SKM-1 treated with dmso at 0.1 percent for 144 hours (cell line): ENCODE results near the gene MYO3B.
"Not testable (repeated sequence)": the region's sequence is repeated elsewhere in the genome, so short reads cannot be mapped to it uniquely, and the experiment has no call there.

Source experiments
- DNase-seq: peaks from one replicate; lab custom pipeline; 2025; ENCODE audit not compliant: unreplicated experiment; lab: John Stamatoyannopoulos, UW

Gene MYO3B

DNA sequence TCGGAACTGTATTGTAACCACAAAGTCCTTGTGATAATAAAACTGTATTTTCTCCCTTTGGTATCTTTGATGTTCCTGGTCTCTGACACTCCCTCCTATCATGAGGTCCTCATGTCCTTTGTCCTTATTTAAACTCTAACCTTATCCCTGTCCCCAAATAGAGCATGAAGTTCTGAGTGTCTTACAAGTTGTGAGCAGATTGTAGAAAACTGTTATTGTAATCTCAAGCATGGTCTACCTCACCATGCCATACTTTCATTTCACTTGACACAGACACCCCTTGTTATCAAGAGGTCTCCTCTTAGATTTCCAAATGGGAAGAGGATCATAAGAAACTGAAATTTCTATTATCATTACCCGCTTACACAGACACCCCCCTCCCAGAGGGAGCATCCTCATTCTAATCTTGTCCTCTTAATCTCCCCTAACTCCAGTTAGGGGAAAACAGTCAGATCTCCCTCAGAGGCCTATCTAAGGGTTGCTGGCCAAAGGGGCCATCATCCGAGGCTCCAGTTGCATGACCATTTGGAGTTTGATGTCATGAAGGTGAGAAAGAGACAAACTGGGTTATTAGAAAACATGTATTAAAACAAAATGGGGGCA lies 29.0 kb downstream of the MYO3B start:
- DNase-seq = no peak

DNA sequence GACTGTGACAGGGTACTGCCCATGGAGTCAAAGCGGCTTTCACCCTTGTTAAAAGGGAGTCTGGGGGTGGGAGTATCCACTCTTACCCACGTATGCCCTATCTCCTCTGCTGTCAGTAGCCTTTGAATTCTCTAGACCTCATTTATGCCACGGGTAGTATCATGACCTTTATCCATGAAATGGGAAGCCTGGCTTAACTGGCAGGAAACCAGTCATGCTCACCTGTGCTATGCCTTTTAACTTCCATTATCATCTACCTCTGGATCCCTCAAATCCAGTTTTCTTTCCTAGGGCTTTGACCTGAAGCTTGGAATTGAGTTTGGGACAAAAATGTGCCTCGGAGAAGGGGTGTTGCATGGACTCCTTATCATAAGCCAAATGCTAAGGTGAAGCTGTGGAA lies 30.0 kb downstream of the MYO3B start:
- DNase-seq = no peak

DNA sequence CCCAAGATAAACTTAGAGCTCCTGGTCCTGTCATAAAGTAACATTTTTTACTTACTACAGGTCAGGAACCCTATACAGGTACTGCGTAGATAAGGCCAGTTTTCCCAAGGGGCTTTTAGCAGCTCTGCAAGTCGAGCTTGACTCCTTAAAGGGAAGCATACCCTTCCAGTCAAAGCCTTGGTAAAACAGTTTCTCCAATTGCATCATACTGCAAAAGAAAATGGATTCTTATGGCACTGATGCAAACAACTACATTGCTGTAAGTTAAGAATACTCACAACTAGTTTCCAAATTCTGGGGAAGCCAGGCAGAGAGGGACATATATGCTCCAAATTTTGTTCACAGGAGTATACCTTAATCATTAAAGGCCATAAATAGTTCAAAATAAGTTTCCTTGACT lies 31.0 kb downstream of the MYO3B start:
- DNase-seq = no peak

DNA sequence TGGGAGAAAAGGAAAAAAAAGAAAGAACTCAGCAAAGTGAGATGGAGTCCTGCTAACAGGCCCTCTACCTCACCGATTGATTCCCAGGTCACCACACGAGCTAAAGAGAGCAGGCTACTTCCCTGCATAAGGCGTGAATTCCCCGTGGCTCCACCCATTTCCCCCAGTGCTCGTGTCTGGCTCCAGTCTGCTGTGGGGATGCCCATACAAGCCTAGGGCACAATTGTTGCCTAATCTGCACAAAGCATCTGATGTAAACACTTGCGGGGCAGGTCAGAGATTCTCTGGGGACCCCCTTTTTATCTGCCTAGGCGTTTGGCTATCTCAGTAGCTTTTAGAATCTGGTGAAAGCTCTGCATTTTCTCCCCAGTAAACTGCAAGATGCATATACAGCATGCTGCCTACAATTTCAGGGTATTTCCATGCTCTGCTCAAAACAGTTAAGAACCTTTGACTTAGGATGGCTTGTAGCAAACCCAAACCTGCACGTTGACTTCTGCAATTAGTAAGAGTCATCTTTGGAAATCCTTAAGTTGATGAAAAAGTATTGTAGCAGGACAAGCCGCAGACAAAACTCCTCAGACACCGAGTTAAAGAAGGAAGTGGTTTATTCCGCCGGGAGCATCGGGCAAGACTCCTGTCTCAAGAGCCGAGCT lies 34.8 kb downstream of the MYO3B start:
- no peak for DNase-seq

DNA sequence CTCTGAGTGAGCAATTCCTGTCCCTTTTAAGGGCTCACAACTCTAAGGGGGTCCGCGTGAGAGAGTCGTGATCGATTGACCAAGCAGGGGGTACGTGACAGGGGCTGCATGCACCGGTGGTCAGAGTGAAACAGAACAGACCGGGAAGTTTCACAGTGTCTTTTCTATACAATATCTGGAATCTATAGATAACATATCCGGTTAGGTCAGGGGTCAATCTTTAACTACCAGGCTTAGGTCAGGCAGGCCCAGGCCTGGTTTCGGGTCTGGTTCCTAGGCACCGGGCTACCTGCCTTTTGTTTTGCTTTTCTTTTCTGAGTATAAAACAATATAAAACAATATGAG lies 35.3 kb downstream of the MYO3B start:
- not testable (repeated sequence) for DNase-seq

DNA sequence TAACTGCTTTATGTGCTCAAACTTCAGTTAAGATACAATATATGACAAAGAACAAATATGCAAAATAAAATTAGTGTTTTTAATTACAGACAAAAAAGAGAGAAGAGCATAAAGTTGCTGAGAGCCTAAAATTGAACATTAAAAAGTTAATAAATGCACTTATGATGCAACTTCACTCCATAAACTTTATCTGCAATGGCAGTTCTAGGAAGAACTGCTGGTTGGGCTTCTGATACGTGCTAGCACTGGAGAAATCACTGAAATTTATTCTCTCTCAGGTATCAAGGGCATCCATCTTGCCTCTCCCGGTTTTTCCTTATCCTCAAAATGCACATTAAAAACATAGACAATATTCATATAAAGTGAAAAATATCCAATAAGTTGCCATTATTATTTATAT lies 35.7 kb downstream of the MYO3B start:
- DNase-seq = no peak

DNA sequence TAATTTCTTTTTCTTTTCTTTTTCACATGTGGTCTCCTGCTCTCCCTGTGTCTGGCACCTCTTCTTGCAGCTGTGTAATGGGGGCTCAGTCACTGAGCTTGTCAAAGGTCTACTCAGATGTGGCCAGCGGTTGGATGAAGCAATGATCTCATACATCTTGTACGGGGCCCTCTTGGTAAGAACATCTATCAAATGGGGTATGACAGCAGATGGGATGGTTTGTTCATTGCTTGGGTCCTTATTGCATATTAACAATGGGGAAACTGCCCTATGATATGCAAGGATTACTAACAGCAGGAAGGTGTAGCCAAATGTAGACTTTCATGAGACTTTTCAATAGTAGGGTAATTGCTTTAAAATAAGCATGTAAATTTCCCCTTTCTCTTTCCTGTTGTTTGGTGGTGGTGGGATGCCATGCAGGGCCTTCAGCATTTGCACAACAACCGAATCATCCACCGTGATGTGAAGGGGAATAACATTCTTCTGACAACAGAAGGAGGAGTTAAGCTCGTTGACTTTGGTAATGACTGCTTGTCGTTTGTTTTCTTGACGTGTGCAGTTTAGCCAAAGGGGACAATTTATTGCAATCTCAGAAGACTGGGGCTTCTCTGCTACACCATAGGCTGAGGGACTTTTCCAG lies 36.5 kb downstream of the MYO3B start:
- no peak for DNase-seq

DNA sequence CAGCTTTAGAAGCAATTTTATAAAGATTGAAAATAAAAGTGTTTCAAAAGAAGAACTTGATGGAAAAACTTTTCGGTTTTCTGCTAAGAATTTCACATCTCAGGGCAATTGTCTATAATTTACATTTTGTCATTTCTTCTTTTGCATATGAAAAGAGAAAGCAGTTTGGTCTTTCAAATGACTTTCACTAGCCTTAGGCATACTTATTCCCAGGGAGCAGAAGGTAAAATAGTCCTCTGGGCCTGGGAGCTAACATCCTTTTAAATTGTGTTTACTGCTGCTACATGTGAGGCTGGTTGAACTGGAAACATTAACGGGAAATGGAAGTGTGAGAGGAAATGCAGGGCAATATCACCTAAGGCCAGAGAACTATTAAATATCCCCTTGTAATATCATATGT lies 37.1 kb downstream of the MYO3B start:
- DNase-seq = no peak

DNA sequence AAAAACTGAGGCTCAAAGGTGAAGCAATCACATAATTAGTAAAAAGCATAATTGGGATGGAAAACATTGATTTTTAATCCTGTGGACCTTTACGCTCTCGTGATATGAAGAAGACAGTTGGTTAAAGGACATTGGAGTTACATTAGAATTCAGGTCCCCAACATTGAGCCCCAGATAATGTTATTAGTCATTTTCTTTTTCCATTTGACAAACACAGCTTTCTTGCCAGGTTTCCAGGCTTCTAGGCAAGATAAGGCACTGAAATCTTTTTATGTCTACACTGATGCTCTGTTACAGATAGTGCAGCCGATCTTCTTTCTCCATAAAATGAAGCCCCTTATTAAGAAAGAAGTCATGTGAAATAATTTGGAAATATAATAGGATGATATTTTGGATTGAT lies 38.5 kb downstream of the MYO3B start:
- DNase-seq = no peak

DNA sequence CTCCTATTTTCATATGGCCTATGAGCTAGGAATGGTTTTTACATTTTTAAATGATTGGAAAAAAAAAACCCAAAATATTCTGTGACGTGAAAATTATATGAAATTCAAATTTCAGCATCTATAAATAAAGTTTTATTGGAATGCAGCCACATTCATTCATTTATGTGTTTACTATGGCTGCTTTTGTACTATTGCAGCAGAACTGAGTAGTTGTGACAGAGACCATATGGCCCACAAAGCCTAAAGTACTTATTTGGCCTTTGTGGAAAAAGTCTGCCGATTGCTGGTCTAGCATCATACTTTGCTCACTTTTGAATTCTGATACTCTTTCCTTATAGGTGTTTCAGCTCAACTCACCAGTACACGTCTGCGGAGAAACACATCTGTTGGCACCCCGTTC lies 39.0 kb downstream of the MYO3B start:
- no peak for DNase-seq

DNA sequence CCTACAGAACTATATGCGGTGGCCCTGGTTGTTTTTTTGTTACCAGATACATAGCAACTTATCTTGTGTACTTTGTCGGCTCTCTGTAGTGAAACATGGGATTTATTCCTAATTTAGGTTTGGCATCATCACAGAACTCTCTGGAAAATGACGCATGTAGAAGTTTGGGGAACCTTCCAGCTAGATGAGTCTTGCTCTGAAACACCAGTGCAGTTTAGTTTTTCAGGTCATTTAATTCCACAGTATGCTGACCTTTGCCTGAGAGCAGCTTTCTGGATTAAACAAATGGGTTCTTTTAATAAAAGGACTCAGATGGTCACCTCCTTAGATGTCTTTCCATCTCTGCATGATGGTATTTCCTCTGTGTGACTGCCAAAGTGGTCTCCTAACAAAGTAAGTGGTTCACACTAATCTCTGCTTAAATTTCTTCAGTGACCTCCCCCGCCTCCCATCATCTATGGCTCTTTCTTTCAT lies 39.9 kb downstream of the MYO3B start:
- no peak for DNase-seq

DNA sequence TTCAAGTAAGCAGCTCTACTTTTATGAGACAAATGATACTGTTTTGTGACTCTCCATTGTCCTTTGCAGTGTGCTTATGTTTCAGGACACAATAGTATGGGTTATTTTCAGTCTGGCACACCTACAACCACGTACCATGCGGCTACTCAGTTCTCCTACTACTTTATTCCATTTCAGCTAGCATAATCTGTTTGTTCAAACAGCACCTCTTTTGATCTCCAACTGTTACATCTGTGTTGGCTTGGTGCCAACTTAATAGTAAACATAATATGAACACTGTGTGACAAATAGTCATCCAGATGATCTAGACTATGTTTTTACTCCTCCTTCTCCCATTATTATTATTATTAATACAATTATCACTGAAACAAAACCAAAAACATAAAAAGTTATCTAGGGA lies 40.5 kb downstream of the MYO3B start:
- no peak for DNase-seq

DNA sequence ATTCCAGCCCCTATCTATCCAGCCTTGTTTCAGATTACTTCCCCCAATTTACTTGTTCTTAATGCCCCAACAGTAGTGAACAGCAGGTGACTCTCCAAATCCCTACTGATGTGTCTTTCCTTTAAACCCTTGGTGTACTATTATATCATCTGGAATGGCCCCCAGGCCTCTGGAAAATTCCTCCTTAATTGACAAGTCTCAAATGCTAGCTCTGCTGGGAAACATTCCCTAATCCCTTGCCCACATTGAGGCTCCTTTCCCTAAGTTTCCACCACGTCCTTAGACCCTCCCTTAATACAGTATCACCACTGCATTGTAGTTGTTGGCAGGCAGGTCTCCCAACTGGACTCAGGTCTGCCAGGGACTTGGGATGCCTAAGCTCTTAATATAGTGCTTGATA lies 41.0 kb downstream of the MYO3B start:
- DNase-seq = no peak

DNA sequence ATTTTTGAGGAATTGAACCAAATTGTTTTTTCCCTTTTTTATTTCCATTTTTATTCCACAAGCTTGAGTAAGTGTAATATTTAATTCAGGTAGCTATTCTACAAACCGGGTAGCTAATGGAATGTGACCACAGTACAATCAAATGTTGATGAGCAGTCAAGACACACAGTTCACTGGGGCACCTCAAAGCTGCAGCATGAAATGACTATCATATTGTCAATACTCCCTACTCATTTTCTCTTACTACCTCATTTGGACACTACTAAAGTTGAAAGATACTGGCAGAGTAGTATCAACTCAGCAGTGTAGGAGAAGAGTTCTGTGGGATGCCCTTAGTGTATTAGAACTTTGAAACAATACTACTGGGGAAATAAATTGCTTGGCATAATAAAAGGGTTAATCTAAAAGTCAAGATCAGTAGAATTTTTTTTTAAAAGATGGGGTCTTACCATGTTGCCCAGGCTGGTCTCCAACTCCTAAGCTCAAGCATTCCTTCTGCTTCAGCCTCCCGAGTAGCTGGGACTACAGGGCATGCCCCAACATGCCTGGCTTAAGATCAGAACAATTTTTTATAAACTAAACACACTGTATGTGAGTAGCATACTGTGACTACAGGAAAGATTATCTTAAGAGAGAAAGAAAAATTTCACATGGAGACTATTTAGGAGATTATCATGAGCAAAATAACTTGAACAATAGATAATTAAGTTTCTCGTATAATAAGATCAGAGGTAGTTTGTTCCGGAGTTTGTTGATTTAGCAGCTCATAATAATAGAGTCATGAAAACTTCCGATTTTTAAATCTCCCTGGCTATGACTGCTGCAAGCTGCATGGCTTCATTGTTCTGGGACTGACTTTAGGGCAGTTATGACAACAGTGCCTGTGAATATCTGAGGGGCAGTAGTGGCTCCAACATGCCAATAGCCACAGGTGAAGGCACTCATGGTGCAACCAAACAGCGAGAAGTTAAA lies 43.7 kb downstream of the MYO3B start:
- DNase-seq = no peak

DNA sequence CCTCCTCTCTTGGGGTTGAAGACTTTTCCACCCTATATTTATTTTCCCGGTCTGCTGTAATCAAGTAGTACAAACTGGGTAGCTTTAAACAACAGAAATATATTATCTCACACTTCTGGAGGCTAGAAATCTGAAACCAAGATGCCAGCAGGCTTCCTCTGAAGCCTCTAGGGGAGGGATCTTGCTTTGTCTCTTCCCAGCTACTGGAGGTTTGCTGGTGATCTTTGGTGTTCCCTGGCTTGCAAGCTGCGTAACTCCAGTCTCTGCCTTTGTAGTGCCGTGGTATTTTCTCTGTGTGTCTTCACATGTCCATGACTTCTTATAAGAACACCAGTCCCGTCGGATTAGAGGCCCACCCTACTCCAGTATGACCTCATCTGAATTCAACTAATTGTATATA lies 44.4 kb downstream of the MYO3B start:
- no peak for DNase-seq

DNA sequence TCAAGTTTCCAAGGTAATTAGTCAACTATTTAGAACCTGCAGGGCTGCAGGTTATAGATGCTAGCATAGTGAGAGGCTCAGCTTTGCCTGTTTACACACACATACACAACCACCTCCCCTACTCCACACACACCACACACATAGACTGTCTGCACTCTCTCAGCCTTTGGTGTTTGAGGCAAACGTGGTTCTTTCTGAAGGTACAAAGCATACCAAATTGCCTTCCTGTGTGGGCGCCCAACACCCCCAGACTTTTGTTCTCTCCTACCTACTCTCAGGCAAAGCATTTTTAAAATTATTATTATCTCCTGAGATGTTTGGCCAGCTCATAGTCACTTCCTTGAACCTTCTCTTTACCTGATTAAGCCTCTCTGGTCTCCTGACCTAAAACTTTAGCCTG lies 44.9 kb downstream of the MYO3B start:
- DNase-seq = no peak

DNA sequence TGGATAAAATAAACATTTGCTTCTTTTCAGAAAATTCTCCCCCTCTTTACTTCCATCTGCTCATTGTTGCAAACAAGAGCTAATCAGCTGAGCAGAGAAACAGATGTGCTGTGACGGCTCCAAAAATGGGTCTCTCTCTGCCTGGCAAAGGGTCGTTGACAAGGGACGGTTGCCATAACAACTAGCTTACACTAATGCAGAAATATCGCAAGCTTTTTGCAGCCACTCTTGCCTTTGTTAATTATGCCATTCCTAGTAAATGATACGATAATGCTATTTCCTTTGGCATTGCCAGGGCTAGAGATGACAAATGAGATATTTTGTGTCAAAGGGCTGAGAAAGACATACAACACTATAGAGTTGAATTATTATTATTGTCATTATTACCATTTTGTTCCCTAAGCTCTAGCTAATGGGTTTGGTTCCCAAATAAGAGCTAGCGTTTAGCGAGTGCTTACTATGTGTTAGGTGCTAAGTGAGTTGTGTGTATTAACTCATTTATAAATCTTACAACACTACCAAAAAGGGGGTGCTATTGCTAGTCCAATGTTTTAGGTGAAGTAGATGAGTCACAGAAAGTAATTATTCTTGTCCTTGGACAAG lies 46.8 kb downstream of the MYO3B start:
- no peak for DNase-seq

DNA sequence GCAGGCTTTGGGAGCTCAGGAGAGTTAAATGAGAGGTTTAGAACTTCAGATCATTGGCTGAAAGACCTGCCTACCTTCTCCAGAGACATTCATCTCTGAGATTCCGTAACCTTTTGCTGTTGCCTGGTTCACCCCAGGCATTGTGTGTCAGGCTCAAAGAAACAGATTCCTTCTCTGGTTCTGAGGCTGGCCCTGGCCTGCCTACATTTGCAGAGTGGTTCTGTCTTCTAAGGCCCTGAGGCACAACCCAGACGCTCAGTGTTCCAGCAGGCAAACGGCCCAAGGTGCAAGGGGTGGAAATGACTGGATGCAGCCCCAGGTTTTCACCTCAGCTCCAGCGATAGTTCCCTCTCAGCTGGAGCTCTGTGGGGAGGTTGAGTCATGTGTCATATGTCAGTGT lies 48.3 kb downstream of the MYO3B start:
- no peak for DNase-seq

DNA sequence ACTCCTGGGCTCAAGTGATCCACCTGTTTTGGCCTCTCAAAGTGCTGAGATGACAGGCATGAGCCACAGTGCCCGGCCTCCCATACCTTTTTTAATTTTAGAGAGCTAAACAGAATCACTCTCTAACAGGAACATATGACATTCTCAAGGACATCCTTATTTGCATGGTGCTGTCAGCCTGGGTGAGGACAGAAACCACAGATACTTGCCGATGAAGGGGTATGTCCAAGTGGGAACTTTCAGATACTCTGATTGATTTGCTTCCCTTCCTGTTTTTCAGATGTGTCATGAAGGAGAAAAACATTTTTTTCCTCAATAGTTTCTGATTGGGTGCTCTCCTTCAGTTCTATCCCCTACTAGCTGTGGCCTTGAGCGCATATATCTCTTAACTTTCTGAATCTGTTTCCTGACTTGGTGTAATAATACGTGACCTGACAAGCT lies 49.6 kb downstream of the MYO3B start:
- no peak for DNase-seq

DNA sequence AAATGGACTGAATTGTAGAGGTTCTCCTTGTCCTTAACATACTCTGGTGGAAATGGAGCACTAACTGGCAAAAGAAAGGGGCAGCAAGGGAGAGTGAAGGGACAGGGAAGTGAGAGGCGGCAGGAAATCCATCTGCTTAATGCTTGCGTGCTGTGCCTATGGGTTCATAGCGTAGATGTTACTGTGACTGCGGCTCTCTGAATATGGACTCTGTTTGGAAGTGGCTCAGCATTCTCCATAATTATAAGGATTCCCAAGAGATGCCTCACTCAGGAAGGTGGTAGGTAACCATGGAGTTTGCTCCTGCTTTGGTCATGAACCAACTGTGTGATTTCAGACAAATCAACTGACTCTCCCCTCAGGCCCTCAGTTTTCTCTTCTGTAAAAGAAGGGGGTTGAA lies 50.0 kb downstream of the MYO3B start:
- no peak for DNase-seq

DNA sequence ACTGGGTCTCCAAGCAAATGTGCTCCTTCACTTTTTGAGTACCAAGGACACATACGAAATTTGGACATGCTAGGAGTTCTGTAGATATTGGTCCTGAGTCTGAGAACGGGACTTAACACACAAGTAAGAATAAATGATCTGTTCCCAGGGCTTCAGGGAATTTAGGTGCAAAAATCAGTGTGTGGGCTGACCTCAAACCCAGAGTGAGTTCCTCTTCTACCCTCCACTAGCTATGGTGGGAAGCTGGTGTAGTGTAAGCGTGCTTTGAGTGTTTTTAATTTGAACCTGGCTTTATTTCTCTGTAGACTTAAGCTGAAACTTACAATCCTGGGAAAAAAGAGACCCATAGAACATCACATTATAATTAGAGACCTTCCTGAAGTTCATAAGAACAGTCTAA lies 50.5 kb downstream of the MYO3B start:
- DNase-seq = no peak
